Caki2 (cell line): Measurements from ENCODE around the gene PYGO2. TPM values are rescaled to one million over a fixed set of nuclear protein-coding genes. Genes with fewer than 3 reads are reported as not detected.
"Not testable (repeated sequence)": the region's sequence is repeated elsewhere in the genome, so short reads cannot be mapped to it uniquely, and the experiment has no call there.

ENCODE experiments used
- DNase-seq: peaks from one replicate; pipeline ENCODE4 v3.0.0-alpha.2; 2015; ENCODE audit warnings: low read depth
- in situ Hi-C: cut with HindIII; loops from 2 replicates; pipeline ENCODE4 v1.10.0; 2016; ENCODE audit warnings: low sequenced_read_pairs, low pct_unique_long_range_greater_than_20kb, mixed read lengths
- total RNA-seq: library from RNA; depleted of rRNA; stranded (reverse); fragments of >200 nt; shearing (Covaris generic); gene quantifications from 2 replicates; pipeline ENCODE4 v1.2.3, GENCODE V29; 2014; ENCODE audit warnings: low replicate concordance

PYGO2 gene
- total RNA-seq, 1 experiment from 2014 or later, result 18.4 TPM

GRCh38 chr1:155001425-155001674 lies 39.8 kb upstream of the PYGO2 start:
- in situ Hi-C loops, result no loop called here
- no peak for DNase-seq

GRCh38 chr1:155000726-155001424 lies 39.3 kb upstream of the PYGO2 start:
- DNase-seq, result peak; percentile 94
- in situ Hi-C loops, result no loop called here

- DNase-seq, result no peak
- in situ Hi-C loops, result no loop called here
Observed at GRCh38 chr1:155000411-155000725, 38.8 kb upstream of the PYGO2 start.

- no peak for DNase-seq
- in situ Hi-C loops, result no loop called here
Observed at GRCh38 chr1:154999571-155000410, 38.2 kb upstream of the PYGO2 start.

GRCh38 chr1:154998818-154999570 lies 37.4 kb upstream of the PYGO2 start:
- DNase-seq, result no peak
- in situ Hi-C loops, result no loop called here

- no peak for DNase-seq
- in situ Hi-C loops, result no loop called here
Observed at GRCh38 chr1:154998201-154998780, 36.7 kb upstream of the PYGO2 start.

GRCh38 chr1:154996966-154997701 lies 35.6 kb upstream of the PYGO2 start:
- in situ Hi-C loops, result no loop called here
- no peak for DNase-seq

- in situ Hi-C loops, result not testable (repeated sequence)
- peak; percentile 67 for DNase-seq
Observed at GRCh38 chr1:154995301-154995983, 33.9 kb upstream of the PYGO2 start.

- DNase-seq, result no peak
- in situ Hi-C loops, result no loop called here
Observed at GRCh38 chr1:154994591-154994990, 33.0 kb upstream of the PYGO2 start.

GRCh38 chr1:154994269-154994587 lies 32.6 kb upstream of the PYGO2 start:
- DNase-seq, result no peak
- in situ Hi-C loops, result no loop called here

GRCh38 chr1:154993572-154994268 lies 32.1 kb upstream of the PYGO2 start, which contains the start of gene LENEP:
Gene LENEP (plus strand): TSS chr1:154993586. CDS start chr1:154993608, 22 bp downstream.
- no peak for DNase-seq
- in situ Hi-C loops, result no loop called here

GRCh38 chr1:154992721-154993571 lies 31.4 kb upstream of the PYGO2 start:
- peak; percentile 52 for DNase-seq
- in situ Hi-C loops, result no loop called here

- in situ Hi-C loops, result no loop called here
- no peak for DNase-seq
Observed at GRCh38 chr1:154990276-154990675, 28.7 kb upstream of the PYGO2 start.

- in situ Hi-C loops, result no loop called here
- no peak for DNase-seq
Observed at GRCh38 chr1:154989195-154989860, 27.7 kb upstream of the PYGO2 start.

GRCh38 chr1:154988058-154988954 lies 26.7 kb upstream of the PYGO2 start:
- in situ Hi-C loops, result no loop called here
- DNase-seq, result no peak
